Epithelial cell of prostate (primary cell): Measurements from ENCODE around the gene DNAL1.
"Not testable (repeated sequence)": the region's sequence is repeated elsewhere in the genome, so short reads cannot be mapped to it uniquely, and the experiment has no call there.

Experiments used
- DNase-seq: peaks from one replicate; pipeline ENCODE4 v3.0.0-alpha.2; 2011; ENCODE audit warnings: low read depth, low spot score
- H3K27ac ChIP-seq: fragments of 450-650 bp; 2 replicates; pipeline ENCODE4 v1.5.1; 2017; ENCODE audit warnings: mild to moderate bottlenecking

DNAL1 gene

GRCh38 chr14:73636355-73636754, 8.4 kb upstream of the DNAL1 start:
- DNase-seq, H3K27ac ChIP-seq: not testable (repeated sequence)

GRCh38 chr14:73637830-73638229, 7.0 kb upstream of the DNAL1 start:
- H3K27ac ChIP-seq, result no peak overlapping the region
- no peak for DNase-seq

- no peak for DNase-seq
- H3K27ac ChIP-seq, result no peak overlapping the region
Observed at GRCh38 chr14:73640796-73641365, 3.9 kb upstream of the DNAL1 start.

DNA sequence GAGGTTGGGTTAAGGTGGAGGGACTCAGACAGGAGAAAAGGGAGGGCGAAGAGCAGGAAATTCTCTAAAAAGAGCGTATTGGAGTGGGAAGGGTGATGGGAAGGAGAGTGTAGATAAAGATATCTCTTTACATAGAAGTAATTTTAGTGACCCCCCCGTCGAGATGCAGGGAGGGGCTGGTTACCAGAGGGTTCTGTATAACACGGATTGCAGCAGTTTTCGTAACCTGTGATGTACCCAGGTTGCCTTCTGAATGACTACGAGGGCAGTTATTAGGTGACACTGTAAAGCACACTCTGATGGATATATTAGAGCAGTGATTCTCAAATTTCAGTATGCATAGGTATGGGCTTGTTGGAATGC, 443 bp downstream of the DNAL1 start:
- no peak for DNase-seq
- peak overlapping the region; percentile 55 for H3K27ac ChIP-seq

- H3K27ac ChIP-seq, result no peak overlapping the region
- no peak for DNase-seq
Observed at GRCh38 chr14:73651005-73651404, 6.2 kb downstream of the DNAL1 start.

- no peak for DNase-seq
- no peak overlapping the region for H3K27ac ChIP-seq
Observed at GRCh38 chr14:73655851-73656250, 11.1 kb downstream of the DNAL1 start.

- DNase-seq, H3K27ac ChIP-seq: not testable (repeated sequence)
Observed at GRCh38 chr14:73659202-73659601, 14.4 kb downstream of the DNAL1 start.

- H3K27ac ChIP-seq, result no peak overlapping the region
- no peak for DNase-seq
Observed at GRCh38 chr14:73660511-73660910, 15.7 kb downstream of the DNAL1 start.

DNA sequence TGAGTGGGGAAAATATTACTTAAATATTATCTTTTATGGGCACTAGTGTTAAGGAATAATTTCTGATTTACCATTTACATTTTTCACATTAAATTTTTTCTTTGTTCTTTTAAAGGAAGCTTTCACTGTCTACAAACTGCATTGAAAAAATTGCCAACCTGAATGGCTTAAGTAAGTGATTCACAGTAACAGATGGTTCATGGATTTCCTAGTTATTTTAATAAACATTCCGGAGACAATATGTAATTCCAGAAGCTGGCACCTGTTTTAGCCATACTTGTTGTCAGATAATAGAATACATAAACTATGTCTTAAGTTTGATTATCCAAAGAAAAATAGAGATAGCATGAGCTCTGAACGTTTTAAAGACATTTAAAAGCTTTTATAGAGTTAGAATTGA, 17.1 kb downstream of the DNAL1 start:
- peak overlapping the region; percentile 11 for H3K27ac ChIP-seq
- no peak for DNase-seq

DNA sequence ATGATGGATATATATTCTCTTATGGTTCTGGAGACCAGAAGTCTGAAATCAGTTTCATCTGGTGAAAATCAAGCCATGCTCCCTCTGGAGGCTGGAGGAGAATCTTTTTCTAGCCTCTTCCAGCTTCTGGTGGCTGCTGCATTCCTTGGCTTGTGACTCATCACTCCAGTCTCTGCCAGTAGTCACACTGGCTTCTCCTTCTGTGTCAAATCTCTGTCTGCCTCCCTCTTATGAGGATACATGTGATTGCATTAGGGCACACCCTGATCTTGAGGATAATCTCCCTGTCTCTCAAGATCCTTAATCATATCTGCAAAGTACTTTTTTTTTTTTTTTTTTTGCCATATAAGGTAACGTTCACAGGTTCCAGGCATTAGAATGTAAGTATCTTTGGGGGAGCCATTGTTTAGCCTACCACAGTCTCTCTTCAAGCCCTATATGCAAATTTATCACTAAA, 17.7 kb downstream of the DNAL1 start:
- peak; percentile 88 for DNase-seq
- peak overlapping the region; percentile 11 for H3K27ac ChIP-seq

DNA sequence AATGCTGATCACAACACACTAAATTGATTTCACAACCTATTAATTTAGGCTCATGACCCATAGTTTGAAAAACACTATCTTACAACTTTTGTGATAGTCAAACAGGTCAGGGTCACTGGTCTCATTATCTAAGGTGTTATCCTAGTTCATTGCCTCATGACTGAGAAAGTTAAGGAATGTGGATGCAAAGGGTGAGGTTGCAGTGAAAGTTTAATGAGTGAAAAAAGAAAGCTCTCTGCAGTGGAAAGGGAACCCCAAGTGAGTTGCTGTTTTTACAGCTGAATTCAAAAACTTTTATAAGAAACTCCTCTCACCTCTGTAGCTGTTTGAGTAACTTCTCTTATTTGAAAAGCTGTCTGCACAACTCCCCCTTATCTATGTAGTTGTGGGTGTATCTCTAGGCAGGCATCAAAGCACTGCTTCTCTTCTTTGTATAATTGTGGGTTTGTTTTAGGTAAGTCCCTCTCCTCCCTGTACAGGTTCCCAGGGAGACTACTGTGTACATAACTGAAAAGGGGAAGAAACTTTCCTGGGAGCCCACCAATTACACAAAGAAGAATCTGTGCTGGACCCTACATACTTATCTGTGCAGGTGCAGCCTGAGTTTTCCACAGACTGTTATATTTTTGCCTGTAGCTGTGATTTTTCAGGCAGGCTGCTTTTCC, 18.9 kb downstream of the DNAL1 start:
- no peak overlapping the region for H3K27ac ChIP-seq
- no peak for DNase-seq

DNA sequence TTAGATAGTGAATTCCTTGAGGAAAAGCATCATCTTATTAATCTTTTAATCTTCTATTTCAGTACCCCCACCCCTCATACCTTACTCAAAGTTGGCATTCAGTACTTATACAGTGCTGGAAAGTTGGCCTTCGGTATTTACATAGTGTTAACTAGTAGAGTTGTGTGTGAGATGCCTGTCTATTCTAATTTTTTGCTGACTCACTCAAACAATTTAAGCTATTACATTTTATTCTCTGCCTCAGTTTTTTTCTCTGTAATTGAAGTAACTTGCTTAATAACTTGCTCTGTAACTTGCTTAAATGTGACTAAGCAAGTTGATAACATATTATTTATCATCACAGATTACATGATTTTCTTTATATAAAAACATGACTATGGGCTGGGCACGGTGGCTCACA, 20.3 kb downstream of the DNAL1 start:
- no peak overlapping the region for H3K27ac ChIP-seq
- DNase-seq, result no peak

- DNase-seq, result no peak
- no peak overlapping the region for H3K27ac ChIP-seq
Observed at GRCh38 chr14:73666583-73666982, 21.8 kb downstream of the DNAL1 start.

DNA sequence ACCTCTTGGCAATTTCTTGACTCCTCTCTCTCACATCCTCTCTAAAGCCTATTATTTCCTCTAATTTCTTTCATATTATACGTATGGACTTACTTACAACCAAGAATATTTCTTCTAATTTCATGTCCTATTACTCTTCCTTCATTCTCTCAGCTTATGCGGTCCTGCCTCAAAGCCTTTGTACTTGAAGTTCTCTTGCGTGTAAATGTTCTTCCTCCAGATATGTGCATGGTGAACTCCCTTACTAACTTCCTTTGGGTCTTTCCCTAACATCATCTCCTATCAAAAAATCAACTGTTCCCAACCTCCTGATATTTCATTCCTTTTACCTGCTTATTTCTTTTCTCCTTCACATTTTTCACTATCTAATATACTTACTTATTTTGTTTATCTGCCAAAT, 23.1 kb downstream of the DNAL1 start:
- no peak overlapping the region for H3K27ac ChIP-seq
- no peak for DNase-seq

DNA sequence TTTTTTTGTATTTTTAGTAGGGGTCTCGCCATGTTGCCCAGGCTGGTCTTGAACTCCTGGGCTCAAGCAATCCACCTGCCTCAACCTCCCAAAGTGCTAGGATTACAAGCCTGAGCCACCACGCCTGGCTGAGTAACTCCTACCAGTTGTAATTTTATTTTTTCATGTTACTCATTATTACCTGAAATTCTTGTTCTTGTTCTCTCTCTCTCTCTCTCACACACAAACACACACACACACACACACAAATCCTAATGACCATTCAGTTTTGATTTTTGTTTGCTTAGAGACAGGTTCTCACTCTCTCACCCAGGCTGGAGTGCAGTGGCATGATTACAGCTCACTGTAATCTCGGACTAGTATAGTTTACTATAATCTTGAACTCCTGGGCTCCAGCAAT, 30.2 kb downstream of the DNAL1 start:
- DNase-seq, result no peak

GRCh38 chr14:73678698-73679097, 33.9 kb downstream of the DNAL1 start:
- no peak overlapping the region for H3K27ac ChIP-seq
- DNase-seq, result no peak

More for the DNA sequence above, 30.2 kb downstream of the DNAL1 start:
- H3K27ac ChIP-seq, result no peak overlapping the region

DNA sequence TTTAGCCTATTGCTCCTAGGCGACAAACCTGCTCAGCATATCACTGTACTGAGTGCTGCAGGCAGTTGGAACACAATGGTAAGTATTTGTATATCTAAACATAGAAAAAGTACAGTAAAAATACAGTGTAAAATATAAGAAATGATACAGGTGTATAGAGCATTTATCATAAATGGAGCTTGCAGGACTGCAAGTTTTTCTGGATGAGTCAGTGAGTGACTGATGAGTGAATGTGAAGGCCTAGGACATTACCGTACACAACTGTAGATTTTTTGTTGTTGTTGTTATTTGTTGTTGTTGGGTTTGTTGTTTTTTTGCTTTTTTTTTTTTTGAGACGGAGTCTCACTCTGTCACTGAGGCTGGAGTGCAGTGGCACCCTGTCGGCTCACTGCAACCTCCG, 36.0 kb downstream of the DNAL1 start:
- no peak overlapping the region for H3K27ac ChIP-seq
- no peak for DNase-seq

GRCh38 chr14:73684627-73685026, 39.8 kb downstream of the DNAL1 start:
- DNase-seq, result no peak
- H3K27ac ChIP-seq, result no peak overlapping the region

DNA sequence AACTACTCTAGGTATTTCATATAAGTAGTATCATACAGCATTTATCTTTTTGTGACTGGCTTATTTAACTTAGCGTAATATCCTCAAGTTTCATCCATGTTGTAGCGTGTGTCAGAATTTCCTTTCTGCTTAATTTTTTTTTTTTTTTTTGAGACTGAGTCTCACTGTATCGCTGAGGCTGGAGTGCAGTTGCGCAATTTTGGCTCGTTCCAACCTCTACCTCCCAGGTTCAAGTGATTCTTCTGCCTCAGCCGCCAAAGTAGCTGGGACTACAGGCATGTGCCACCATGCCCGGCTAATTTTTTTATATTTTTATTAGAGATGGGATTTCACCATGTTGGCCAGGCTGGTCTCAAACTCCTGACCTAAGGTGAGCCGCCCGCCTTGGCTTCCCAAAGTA, 40.5 kb downstream of the DNAL1 start:
- DNase-seq, result no peak
- no peak overlapping the region for H3K27ac ChIP-seq

DNA sequence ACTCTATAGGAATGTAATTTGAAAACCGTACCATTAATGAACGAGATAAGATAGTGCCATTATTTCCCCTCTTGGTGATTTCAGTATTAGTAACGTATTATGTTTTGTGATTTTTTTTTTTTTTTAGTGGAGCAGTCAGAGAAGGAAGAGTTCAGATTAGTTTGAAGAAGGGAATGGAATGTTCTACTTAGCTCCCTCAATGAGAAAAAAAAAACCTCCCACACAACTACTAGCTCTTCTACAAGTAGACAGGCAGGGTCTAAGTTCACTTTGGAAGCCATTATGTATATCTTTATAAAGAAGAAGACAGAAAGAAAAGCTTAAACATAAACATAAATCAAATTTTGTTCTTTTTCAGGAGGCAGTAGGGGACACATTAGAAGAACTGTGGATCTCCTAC, 42.1 kb downstream of the DNAL1 start:
- no peak for DNase-seq
- H3K27ac ChIP-seq, result no peak overlapping the region

DNA sequence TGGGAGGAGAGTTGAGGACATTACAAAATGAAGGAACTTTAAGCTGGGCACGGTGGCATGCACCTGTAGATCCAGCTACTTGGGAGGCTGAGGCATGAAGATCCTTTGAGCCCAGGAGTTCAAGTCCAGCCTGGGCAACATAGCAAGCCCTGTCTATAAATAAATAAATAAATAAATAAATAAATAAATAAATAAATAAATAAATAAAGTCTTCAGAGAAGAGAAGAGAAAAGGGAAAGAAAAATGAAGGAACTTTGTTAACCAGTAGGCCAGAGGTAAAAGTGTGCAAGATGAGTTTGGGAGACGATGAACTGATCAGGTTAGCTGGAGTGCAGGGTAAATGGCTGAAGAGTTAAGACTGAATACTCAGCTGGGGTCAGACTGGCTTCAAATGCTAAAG, 49.3 kb downstream of the DNAL1 start:
- H3K27ac ChIP-seq, result no peak overlapping the region
- DNase-seq, result no peak

DNA sequence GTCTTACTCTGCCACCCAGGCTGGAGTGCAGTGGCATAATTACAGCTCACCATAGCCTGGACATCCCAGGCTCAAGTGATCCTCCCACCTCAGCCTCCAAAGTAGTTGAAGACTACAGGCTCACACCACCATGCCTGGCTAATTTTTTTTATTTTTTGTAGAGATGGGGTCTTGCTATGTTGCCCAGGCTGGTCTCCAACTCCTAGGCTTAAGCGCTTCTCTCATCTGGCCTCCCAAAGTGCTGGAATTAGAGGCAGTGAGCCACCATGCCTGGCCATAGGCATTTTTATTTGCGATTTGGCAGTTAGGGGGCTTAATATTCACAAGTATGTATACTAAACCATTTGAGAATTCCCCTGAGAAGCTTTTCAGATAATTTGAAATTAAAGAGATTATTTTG, 50.3 kb downstream of the DNAL1 start:
- DNase-seq, result no peak
- H3K27ac ChIP-seq, result no peak overlapping the region
